ENCODE measurements around the gene RCL1. TPM values are rescaled to one million over a fixed set of nuclear protein-coding genes. Genes with fewer than 3 reads are reported as not detected.

Gene RCL1
- total RNA-seq, 1 experiment from 2014 or later: 34.4 TPM

GRCh38 chr9:4815381-4815956 is 22.7 kb downstream of the RCL1 start:
- peaks cover 0 to 2% of the 10 kb centered on the region in 2 experiments; a peak in 1 of 5 replicates for H3K9me3 Mint-ChIP-seq
- H3K9me3 ChIP-seq (ENCODE audit: control insufficient read depth, low read depth, low read length): no peaks in the 10 kb centered on the region
- H3K27me3 ChIP-seq (ENCODE audit: insufficient read depth, low read length): no peaks in the 10 kb centered on the region
- no peak overlapping the region for H2BK20ac ChIP-seq (ENCODE audit: low read depth, low read length, poor library complexity, severe bottlenecking)
- H2AFZ ChIP-seq (ENCODE audit: low read length): no peak overlapping the region
- H2BK120ac ChIP-seq (ENCODE audit: low read depth, low read length, poor library complexity, severe bottlenecking): no peak overlapping the region
- H2BK15ac ChIP-seq (ENCODE audit: low read depth, low read length): no peak overlapping the region
- no peak overlapping the region for H2BK5ac ChIP-seq (ENCODE audit: insufficient read length, low read length)
- no peak overlapping the region for H3K56ac ChIP-seq (ENCODE audit: insufficient read length, low read depth, low read length)
- H3K79me2 ChIP-seq (ENCODE audit: insufficient read depth, low read length): peaks cover 12% of the 10 kb centered on the region; the same call in 1 of the 2 replicates
- H3K4me3 Mint-ChIP-seq: no peak overlapping the region
- H3K4me1 Mint-ChIP-seq: peaks cover 9 to 12% of the 10 kb centered on the region in 2 experiments
- H4K5ac ChIP-seq (ENCODE audit: insufficient read length, low read depth, low read length): no peak overlapping the region
- H3K4me1 ChIP-seq (ENCODE audit: insufficient read depth, low read length): no peaks in the 10 kb centered on the region
- no peak overlapping the region for H3K27ac Mint-ChIP-seq
- H3K23me2 ChIP-seq (ENCODE audit: insufficient read length, low read depth, low read length, poor library complexity, severe bottlenecking): no peaks in the 10 kb centered on the region
- no peak overlapping the region for H4K91ac ChIP-seq (ENCODE audit: insufficient read length, low read depth, low read length)
- no peak overlapping the region for H4K8ac ChIP-seq (replicated peaks; ENCODE audit: insufficient read length, low read depth, low read length)
- H3K27ac ChIP-seq (ENCODE audit: insufficient read length, low read depth, low read length): no peak overlapping the region
- H3K79me1 ChIP-seq (ENCODE audit: insufficient read depth, low read depth, low read length, poor library complexity, severe bottlenecking): no peaks in the 10 kb centered on the region
- H3K14ac ChIP-seq (ENCODE audit: insufficient read depth, low read length): no peak overlapping the region
- no peak overlapping the region for H3K9ac ChIP-seq (ENCODE audit: extremely low read depth, insufficient read length, low read length)
- H4K20me1 ChIP-seq (ENCODE audit: control insufficient read depth, insufficient read depth, insufficient read length): no peaks in the 10 kb centered on the region
- no peak overlapping the region for H3K18ac ChIP-seq (ENCODE audit: insufficient read length, low read depth, low read length)
- WGBS (ENCODE audit: extremely low coverage, insufficient read length, low lambda C conversion rate): no CpG with 5 or more reads among the region's 7 CpGs
- H3K27me3 Mint-ChIP-seq (ENCODE audit: low read depth): no peaks in the 10 kb centered on the region; the same call in 1 of the 2 replicates
- H2BK12ac ChIP-seq (ENCODE audit: insufficient read length, low read depth, low read length): no peak overlapping the region
- no peak overlapping the region for H3T11ph ChIP-seq (ENCODE audit: low read length)
- TF ChIP-seq CTCF (conservative IDR thresholded peaks at IDR 0.05): no peak
- H3K4me2 ChIP-seq (ENCODE audit: insufficient read depth, insufficient read length, low read length): no peak overlapping the region
- H2AK5ac ChIP-seq (ENCODE audit: insufficient read length, low read length): no peak overlapping the region
- no peak for DNase-seq
- no peak overlapping the region for H3K23ac ChIP-seq (ENCODE audit: insufficient read length, low read depth, low read length)
- H3K4ac ChIP-seq (ENCODE audit: low read depth, low read length): no peak overlapping the region
- H3K36me3 Mint-ChIP-seq (ENCODE audit: insufficient read depth in 1 of 3, low read depth in 3 of 3): peaks cover 0 to 5% (median 4%) of the 10 kb centered on the region in 3 experiments; a peak in 2 of 7 replicates
